GM12878 (cell line): ENCODE measurements around the gene MESD. TPM values are rescaled to one million over a fixed set of nuclear protein-coding genes. Genes with fewer than 3 reads are reported as not detected.

ENCODE experiments used
- ATAC-seq: fragments of 200-7000 bp; cut with Tn5 transposase; 3 replicates; pipeline ENCODE4 v1.9.1; 2020; ENCODE audit warnings: mild to moderate bottlenecking, moderate library complexity
- BruUV-seq: library from RNA; stranded (reverse); fragments of 400-500 nt; replicated peaks from 2 replicates; lab custom pipeline; 2021; lab: Mats Ljungman, UMichigan
- CTCF ChIA-PET: fragments of 300-600 bp; sonication (Branson Sonifier 250); formaldehyde crosslinking; extraction: SDS; loops from one replicate; lab custom pipeline; 2021; ENCODE audit warnings: inconsistent platforms; lab: Yijun Ruan, JAX
- POLR2A ChIA-PET: fragments of 350-600 bp; formaldehyde crosslinking; extraction: SDS; loops from one replicate; lab custom pipeline; 2021; ENCODE audit warnings: inconsistent platforms; lab: Charles Lee
- RAD21 ChIA-PET: fragments of 300-600 bp; sonication (Branson Sonifier 250); formaldehyde crosslinking; loops from one replicate; lab custom pipeline; 2023; ENCODE audit warnings: antibody characterized with exemption; ENCODE audit not compliant: unreplicated experiment; lab: Charles Lee
- SMC1A ChIA-PET: fragments of 300-600 bp; sonication (Branson Sonifier 250); formaldehyde crosslinking; loops from one replicate; lab custom pipeline; 2023; ENCODE audit not compliant: unreplicated experiment, uncharacterized antibody; lab: Charles Lee
- DNase-seq: peaks from one replicate; pipeline ENCODE4 v3.0.0-alpha.2; 2011; ENCODE audit warnings: low read depth, low spot score
- FAIRE-seq: peaks from 3 replicates; lab custom pipeline; 2011; peaks lifted over from hg19 to GRCh38; lab: Jason Lieb, UNC
- H2AFZ ChIP-seq: 2 replicates; pipeline ENCODE4 v1.6.0; 2011; ENCODE audit warnings: low read depth, low read length, control low read depth; ENCODE audit not compliant: control insufficient read depth
- H3K27ac ChIP-seq: 2 replicates; pipeline ENCODE4 v1.5.1; 2011; ENCODE audit warnings: control low read depth; ENCODE audit not compliant: control insufficient read depth, insufficient read depth
- H3K27me3 ChIP-seq, 2 experiments: replicated peaks in 1 of 2; 2 replicates each; pipeline versions ENCODE4 v1.6.0 to v1.6.1; 2011; ENCODE audit warnings: low read length in 1 of 2; ENCODE audit not compliant: control insufficient read depth in 2 of 2, insufficient read depth in 2 of 2
- H3K36me3 ChIP-seq, 2 experiments: 2 replicates each; pipeline ENCODE4 v1.5.1; 2011; ENCODE audit warnings: low read length in 1 of 2; ENCODE audit not compliant: control insufficient read depth in 2 of 2, insufficient read depth in 2 of 2
- H3K4me1 ChIP-seq: 2 replicates; pipeline ENCODE4 v1.6.1; 2011; ENCODE audit warnings: mild to moderate bottlenecking, low read length, moderate library complexity, mixed read lengths; ENCODE audit not compliant: control insufficient read depth, insufficient read depth
- H3K4me2 ChIP-seq: 2 replicates; pipeline ENCODE4 v1.6.0; 2011; ENCODE audit warnings: control low read depth; ENCODE audit not compliant: control insufficient read depth, insufficient read depth
- H3K4me3 ChIP-seq: fragments of 200-600 bp; sonication (generic); 2 replicates; pipeline ENCODE4 v1.5.1; 2016
- H3K79me2 ChIP-seq: 2 replicates; pipeline ENCODE4 v1.6.0; 2011; ENCODE audit warnings: low read length; ENCODE audit not compliant: control insufficient read depth, insufficient read depth
- H3K9ac ChIP-seq: 2 replicates; pipeline ENCODE4 v1.8.0; 2011; ENCODE audit warnings: low read length, control low read depth, mixed read lengths; ENCODE audit not compliant: control insufficient read depth, insufficient read depth
- H3K9me3 ChIP-seq: replicated peaks from 3 replicates; pipeline ENCODE4 v1.5.1; 2011; ENCODE audit warnings: mild to moderate bottlenecking, low read length; ENCODE audit not compliant: control insufficient read depth, insufficient read depth
- H4K20me1 ChIP-seq: 2 replicates; pipeline ENCODE4 v1.6.0; 2011; ENCODE audit not compliant: control insufficient read depth, insufficient read depth
- E2F4 ChIP-seq: IDR thresholded peaks from 2 replicates; pipeline ENCODE4 v1.6.1; 2012; ENCODE audit warnings: low read depth, low read length, improper control_type of control experiment
- NKRF ChIP-seq: fragments of 450-650 bp; conservative IDR thresholded peaks from 2 replicates; pipeline ENCODE4 v1.6.1; 2017; ENCODE audit warnings: mild to moderate bottlenecking, moderate library complexity
- SMC3 ChIP-seq: IDR thresholded peaks from 2 replicates; pipeline ENCODE4 v1.6.1; 2011; ENCODE audit warnings: low read length, improper control_type of control experiment, borderline replicate concordance
- ZBTB33 ChIP-seq: fragments of 450-650 bp; IDR thresholded peaks from 2 replicates; pipeline ENCODE4 v1.6.1; 2017; ENCODE audit warnings: mild to moderate bottlenecking
- WGBS: methylation state at CpG from one replicate; pipeline ENCODE4 v1.1.6; 2016; ENCODE audit warnings: low lambda C conversion rate; ENCODE audit not compliant: insufficient replicate concordance, insufficient coverage; ENCODE audit errors: missing lambda C conversion rate; 5-methylcytosine and 5-hydroxymethylcytosine counted together
- in situ Hi-C: fragments of 300-500 bp; cut with MboI; formaldehyde crosslinking; loops from 9 replicates; pipeline ENCODE4 v1.14.3; 2018; ENCODE audit warnings: mixed read lengths
- intact Hi-C: fragments of 100-400 bp; cut with micrococcal nuclease; formaldehyde crosslinking; loops from one replicate; pipeline ENCODE4 v1.14.2; 2022; ENCODE audit not compliant: unreplicated experiment
- polyA plus RNA-seq, 11 experiments: library from polyadenylated mRNA; depleted of rRNA in 4 of 11; unstranded in 6 of 11; stranded (reverse) in 5 of 11; fragments of >200 nt; fragmentation: Nextera tagmentation in 4 of 11; fragmentation: Illumina TruSeq in 1 of 11; extraction: Ambion mirVana in 4 of 11; extraction: Trizol in 1 of 11; gene quantifications; 1 replicate in 1 of 11; 2 replicates in 10 of 11; pipeline versions ENCODE4 v1.2.1 to v1.2.3, GENCODE V29; 2011 to 2016; ENCODE audit warnings: inconsistent platforms in 2 of 11, missing spikeins in 2 of 11, low read depth in 1 of 11
- total RNA-seq, 4 experiments: library from RNA; depleted of rRNA in 3 of 4; stranded (reverse); fragments of >200 nt in 3 of 4; fragmentation: Illumina TruSeq in 1 of 4; extraction: Trizol in 1 of 4; gene quantifications; 2 replicates each; pipeline versions ENCODE4 v1.2.1 to v1.2.3, GENCODE V29; 2013 to 2021

MESD gene
- total and polyA plus RNA-seq, 10 of the 15 experiments (the other 5 are each of a cell fraction or from before 2014, with no cell fraction given), result 10.2 to 39.8 (median 20.9) TPM

- TF ChIP-seq E2F4 (no peak), NKRF (no peak)
These were observed 51.9 kb downstream of the MESD start (continued) for GRCh38 chr15:80937718-80938117.

GRCh38 chr15:80936288-80937078 lies 53.1 kb downstream of the MESD start:
- ATAC-seq (no peak), FAIRE-seq (no peak)
- no peak overlapping the region for H2AFZ ChIP-seq
- no peaks in the 10 kb centered on the region for H3K79me2 ChIP-seq
- H3K4me1 ChIP-seq, result no peaks in the 10 kb centered on the region
- no peaks in the 10 kb centered on the region for H3K36me3 ChIP-seq
- H3K4me2 ChIP-seq, result no peak overlapping the region
- H4K20me1 ChIP-seq, result no peaks in the 10 kb centered on the region
- H3K9ac ChIP-seq, result no peak overlapping the region
- no peaks in the 10 kb centered on the region for H3K27me3 ChIP-seq
- CTCF ChIA-PET, result no interaction called here
- no peaks in the 10 kb centered on the region for H3K9me3 ChIP-seq
- in situ Hi-C loops, result no loop called here
- H3K27ac ChIP-seq, result no peak overlapping the region
- TF ChIP-seq SMC3 (no peak), ZBTB33 (no peak)
- TF ChIP-seq, all 136 proteins: peak for 0
- ChIA-PET RAD21 (no interaction called here), POLR2A (no interaction called here), SMC1A (no interaction called here)
- 86% methylated on average over 16 of the region's 16 CpGs for WGBS
- H3K4me3 ChIP-seq, result no peak overlapping the region
- no peak for DNase-seq
- intact Hi-C loops, result no loop called here
- BruUV-seq, result no TSS peak
